HepG2 (cell line): ENCODE measurements around the gene TNFAIP3. TPM values are rescaled to one million over a fixed set of nuclear protein-coding genes. Genes with fewer than 3 reads are reported as not detected.

Experiments used
- ATAD3A ChIP-seq: sonication (generic); formaldehyde crosslinking; IDR thresholded peaks from 2 replicates; pipeline ENCODE4 v1.4.0; 2020; ENCODE audit warnings: missing genetic modification reagents
- ERF ChIP-seq: IDR thresholded peaks from 2 replicates; pipeline ENCODE4 v1.6.1; 2018; ENCODE audit warnings: missing biosample characterization, missing genetic modification reagents
- MBNL3 ChIP-seq: fragments of 250-450 bp; sonication (Bioruptor Pico); conservative IDR thresholded peaks from 2 replicates; pipeline ENCODE4 v1.8.0; 2022; ENCODE audit warnings: mild to moderate bottlenecking, inconsistent platforms
- PTBP1 ChIP-seq: fragments of 200-400 bp; formaldehyde crosslinking; IDR thresholded peaks from 2 replicates; pipeline ENCODE4 v1.6.1; 2018; ENCODE audit warnings: low read length, low read depth; ENCODE audit not compliant: poor library complexity, severe bottlenecking
- ZFP36L2 ChIP-seq: sonication (generic); formaldehyde crosslinking; IDR thresholded peaks from 2 replicates; pipeline ENCODE4 v1.4.0; 2020; ENCODE audit warnings: missing genetic modification reagents
- ZNF3 ChIP-seq: IDR thresholded peaks from 2 replicates; pipeline ENCODE4 v1.7.0; 2017; ENCODE audit warnings: inconsistent platforms
- ZNF773 ChIP-seq: sonication (generic); formaldehyde crosslinking; IDR thresholded peaks from 2 replicates; pipeline ENCODE4 v1.4.0; 2020; ENCODE audit warnings: missing genetic modification reagents, borderline replicate concordance
- ZSCAN29 ChIP-seq: sonication (generic); formaldehyde crosslinking; conservative IDR thresholded peaks from 2 replicates; pipeline ENCODE4 v1.4.0; 2020; ENCODE audit warnings: mild to moderate bottlenecking, missing genetic modification reagents
- polyA plus RNA-seq, 8 experiments: library from polyadenylated mRNA; depleted of rRNA in 3 of 8; stranded (reverse) in 7 of 8; unstranded in 1 of 8; fragments of >200 nt; fragmentation: Illumina TruSeq in 4 of 8; extraction: Trizol in 4 of 8; gene quantifications; 2 replicates each; pipeline versions ENCODE4 v1.2.1 to v1.2.3, GENCODE V29; 2011 to 2016; ENCODE audit warnings: low read depth in 4 of 8, missing spikeins in 1 of 8, mixed read lengths in 1 of 8; ENCODE audit not compliant: insufficient read depth in 1 of 8
- total RNA-seq, 5 experiments: library from RNA; depleted of rRNA; stranded (reverse); fragments of >200 nt; fragmentation: Illumina TruSeq; extraction: Trizol; gene quantifications; 2 replicates each; pipeline ENCODE4 v1.2.3, GENCODE V29; 2016; ENCODE audit warnings: low read depth in 1 of 5
- TF ChIP-seq, protein P1 (sequence below): sonication (generic); formaldehyde crosslinking; IDR thresholded peaks from 2 replicates; pipeline ENCODE4 v1.5.0; 2020; ENCODE audit warnings: missing genetic modification reagents
- TF ChIP-seq, protein P2 (sequence below): sonication (generic); formaldehyde crosslinking; IDR thresholded peaks from 2 replicates; pipeline ENCODE4 v1.8.1; 2023; ENCODE audit warnings: mild to moderate bottlenecking, missing genetic modification reagents
- TF ChIP-seq, protein P3 (sequence below): sonication (generic); formaldehyde crosslinking; IDR thresholded peaks from 2 replicates; pipeline ENCODE4 v1.5.1; 2020; ENCODE audit warnings: mild to moderate bottlenecking, missing genetic modification reagents, borderline replicate concordance
- TF ChIP-seq, protein P4 (sequence below): sonication (generic); formaldehyde crosslinking; conservative IDR thresholded peaks from 2 replicates; pipeline ENCODE4 v1.4.0; 2020; ENCODE audit warnings: mild to moderate bottlenecking, missing genetic modification reagents, moderate library complexity
- TF ChIP-seq, protein P5 (sequence below): sonication (generic); formaldehyde crosslinking; IDR thresholded peaks from 2 replicates; pipeline ENCODE4 v1.5.1; 2020; ENCODE audit warnings: mild to moderate bottlenecking, moderate library complexity, missing genetic modification reagents
- TF ChIP-seq, protein P6 (sequence below): sonication (generic); formaldehyde crosslinking; IDR thresholded peaks from 2 replicates; pipeline ENCODE4 v1.8.0; 2022; ENCODE audit warnings: mild to moderate bottlenecking, missing genetic modification reagents; ENCODE audit not compliant: insufficient replicate concordance

The TNFAIP3 gene
- total and polyA plus RNA-seq, 2 of the 13 experiments (the other 11 are each of a cell fraction or from before 2014, with no cell fraction given), result 28.2 to 47.1 TPM

DNA sequence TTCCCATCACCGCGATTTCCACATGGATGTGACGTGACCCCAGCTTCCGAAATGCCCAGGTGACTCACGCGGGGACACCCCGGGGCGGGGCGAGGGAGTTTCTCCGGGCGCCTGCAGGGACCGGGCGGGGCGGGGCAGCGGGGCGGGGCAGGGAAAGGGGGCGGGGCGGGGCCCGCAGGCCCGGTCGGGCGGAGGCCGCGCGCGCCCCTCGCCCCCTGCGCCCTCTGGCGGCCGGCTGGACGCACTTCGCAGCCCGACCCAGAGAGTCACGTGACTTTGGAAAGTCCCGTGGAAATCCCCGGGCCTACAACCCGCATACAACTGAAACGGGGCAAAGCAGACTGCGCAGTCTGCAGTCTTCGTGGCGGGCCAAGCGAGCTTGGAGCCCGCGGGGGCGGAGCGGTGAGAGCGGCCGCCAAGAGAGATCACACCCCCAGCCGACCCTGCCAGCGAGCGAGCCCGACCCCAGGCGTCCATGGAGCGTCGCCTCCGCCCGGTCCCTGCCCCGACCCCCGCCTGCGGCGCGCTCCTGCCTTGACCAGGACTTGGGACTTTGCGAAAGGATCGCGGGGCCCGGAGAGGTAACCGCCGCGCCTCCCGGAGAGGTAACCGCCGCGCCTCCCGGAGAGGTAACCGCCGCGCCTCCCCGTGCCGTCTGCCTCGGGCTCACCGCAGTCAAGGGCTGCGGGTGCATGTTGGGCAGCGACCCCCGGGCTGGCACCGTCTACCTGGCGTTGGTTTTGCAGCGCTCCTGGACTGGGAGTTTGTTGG, at the start of gene TNFAIP3 (continued):
- TF ChIP-seq, protein P1, sequence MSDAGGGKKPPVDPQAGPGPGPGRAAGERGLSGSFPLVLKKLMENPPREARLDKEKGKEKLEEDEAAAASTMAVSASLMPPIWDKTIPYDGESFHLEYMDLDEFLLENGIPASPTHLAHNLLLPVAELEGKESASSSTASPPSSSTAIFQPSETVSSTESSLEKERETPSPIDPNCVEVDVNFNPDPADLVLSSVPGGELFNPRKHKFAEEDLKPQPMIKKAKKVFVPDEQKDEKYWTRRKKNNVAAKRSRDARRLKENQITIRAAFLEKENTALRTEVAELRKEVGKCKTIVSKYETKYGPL (CRISPR knock-in tag), result no peak; the same call in 1 of the 2 replicates
- TF ChIP-seq, protein P2, sequence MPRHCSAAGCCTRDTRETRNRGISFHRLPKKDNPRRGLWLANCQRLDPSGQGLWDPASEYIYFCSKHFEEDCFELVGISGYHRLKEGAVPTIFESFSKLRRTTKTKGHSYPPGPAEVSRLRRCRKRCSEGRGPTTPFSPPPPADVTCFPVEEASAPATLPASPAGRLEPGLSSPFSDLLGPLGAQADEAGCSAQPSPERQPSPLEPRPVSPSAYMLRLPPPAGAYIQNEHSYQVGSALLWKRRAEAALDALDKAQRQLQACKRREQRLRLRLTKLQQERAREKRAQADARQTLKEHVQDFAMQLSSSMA, result no peak
- peak; percentile 87 for TF ChIP-seq ERF
- no peak for TF ChIP-seq PTBP1
- TF ChIP-seq ZSCAN29 (CRISPR knock-in tag), result peak; percentile 93; the same call in 1 of the 2 replicates
- TF ChIP-seq ZNF773 (CRISPR knock-in tag), result peak; percentile 73; the same call in 1 of the 2 replicates
- TF ChIP-seq, protein P3, sequence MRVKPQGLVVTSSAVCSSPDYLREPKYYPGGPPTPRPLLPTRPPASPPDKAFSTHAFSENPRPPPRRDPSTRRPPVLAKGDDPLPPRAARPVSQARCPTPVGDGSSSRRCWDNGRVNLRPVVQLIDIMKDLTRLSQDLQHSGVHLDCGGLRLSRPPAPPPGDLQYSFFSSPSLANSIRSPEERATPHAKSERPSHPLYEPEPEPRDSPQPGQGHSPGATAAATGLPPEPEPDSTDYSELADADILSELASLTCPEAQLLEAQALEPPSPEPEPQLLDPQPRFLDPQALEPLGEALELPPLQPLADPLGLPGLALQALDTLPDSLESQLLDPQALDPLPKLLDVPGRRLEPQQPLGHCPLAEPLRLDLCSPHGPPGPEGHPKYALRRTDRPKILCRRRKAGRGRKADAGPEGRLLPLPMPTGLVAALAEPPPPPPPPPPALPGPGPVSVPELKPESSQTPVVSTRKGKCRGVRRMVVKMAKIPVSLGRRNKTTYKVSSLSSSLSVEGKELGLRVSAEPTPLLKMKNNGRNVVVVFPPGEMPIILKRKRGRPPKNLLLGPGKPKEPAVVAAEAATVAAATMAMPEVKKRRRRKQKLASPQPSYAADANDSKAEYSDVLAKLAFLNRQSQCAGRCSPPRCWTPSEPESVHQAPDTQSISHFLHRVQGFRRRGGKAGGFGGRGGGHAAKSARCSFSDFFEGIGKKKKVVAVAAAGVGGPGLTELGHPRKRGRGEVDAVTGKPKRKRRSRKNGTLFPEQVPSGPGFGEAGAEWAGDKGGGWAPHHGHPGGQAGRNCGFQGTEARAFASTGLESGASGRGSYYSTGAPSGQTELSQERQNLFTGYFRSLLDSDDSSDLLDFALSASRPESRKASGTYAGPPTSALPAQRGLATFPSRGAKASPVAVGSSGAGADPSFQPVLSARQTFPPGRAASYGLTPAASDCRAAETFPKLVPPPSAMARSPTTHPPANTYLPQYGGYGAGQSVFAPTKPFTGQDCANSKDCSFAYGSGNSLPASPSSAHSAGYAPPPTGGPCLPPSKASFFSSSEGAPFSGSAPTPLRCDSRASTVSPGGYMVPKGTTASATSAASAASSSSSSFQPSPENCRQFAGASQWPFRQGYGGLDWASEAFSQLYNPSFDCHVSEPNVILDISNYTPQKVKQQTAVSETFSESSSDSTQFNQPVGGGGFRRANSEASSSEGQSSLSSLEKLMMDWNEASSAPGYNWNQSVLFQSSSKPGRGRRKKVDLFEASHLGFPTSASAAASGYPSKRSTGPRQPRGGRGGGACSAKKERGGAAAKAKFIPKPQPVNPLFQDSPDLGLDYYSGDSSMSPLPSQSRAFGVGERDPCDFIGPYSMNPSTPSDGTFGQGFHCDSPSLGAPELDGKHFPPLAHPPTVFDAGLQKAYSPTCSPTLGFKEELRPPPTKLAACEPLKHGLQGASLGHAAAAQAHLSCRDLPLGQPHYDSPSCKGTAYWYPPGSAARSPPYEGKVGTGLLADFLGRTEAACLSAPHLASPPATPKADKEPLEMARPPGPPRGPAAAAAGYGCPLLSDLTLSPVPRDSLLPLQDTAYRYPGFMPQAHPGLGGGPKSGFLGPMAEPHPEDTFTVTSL (CRISPR knock-in tag), result peak; percentile 78
- TF ChIP-seq ZFP36L2 (CRISPR knock-in tag), result no peak
- 0 out of 2 replicates have a peak, but pooled peaks have one; percentile 23 for TF ChIP-seq ZNF3 (CRISPR knock-in tag)
- TF ChIP-seq, protein P4, sequence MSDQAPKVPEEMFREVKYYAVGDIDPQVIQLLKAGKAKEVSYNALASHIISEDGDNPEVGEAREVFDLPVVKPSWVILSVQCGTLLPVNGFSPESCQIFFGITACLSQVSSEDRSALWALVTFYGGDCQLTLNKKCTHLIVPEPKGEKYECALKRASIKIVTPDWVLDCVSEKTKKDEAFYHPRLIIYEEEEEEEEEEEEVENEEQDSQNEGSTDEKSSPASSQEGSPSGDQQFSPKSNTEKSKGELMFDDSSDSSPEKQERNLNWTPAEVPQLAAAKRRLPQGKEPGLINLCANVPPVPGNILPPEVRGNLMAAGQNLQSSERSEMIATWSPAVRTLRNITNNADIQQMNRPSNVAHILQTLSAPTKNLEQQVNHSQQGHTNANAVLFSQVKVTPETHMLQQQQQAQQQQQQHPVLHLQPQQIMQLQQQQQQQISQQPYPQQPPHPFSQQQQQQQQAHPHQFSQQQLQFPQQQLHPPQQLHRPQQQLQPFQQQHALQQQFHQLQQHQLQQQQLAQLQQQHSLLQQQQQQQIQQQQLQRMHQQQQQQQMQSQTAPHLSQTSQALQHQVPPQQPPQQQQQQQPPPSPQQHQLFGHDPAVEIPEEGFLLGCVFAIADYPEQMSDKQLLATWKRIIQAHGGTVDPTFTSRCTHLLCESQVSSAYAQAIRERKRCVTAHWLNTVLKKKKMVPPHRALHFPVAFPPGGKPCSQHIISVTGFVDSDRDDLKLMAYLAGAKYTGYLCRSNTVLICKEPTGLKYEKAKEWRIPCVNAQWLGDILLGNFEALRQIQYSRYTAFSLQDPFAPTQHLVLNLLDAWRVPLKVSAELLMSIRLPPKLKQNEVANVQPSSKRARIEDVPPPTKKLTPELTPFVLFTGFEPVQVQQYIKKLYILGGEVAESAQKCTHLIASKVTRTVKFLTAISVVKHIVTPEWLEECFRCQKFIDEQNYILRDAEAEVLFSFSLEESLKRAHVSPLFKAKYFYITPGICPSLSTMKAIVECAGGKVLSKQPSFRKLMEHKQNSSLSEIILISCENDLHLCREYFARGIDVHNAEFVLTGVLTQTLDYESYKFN (CRISPR knock-in tag), result peak; percentile 48; the same call in 1 of the 2 replicates
- TF ChIP-seq ATAD3A (CRISPR knock-in tag), result no peak
- TF ChIP-seq, protein P5, sequence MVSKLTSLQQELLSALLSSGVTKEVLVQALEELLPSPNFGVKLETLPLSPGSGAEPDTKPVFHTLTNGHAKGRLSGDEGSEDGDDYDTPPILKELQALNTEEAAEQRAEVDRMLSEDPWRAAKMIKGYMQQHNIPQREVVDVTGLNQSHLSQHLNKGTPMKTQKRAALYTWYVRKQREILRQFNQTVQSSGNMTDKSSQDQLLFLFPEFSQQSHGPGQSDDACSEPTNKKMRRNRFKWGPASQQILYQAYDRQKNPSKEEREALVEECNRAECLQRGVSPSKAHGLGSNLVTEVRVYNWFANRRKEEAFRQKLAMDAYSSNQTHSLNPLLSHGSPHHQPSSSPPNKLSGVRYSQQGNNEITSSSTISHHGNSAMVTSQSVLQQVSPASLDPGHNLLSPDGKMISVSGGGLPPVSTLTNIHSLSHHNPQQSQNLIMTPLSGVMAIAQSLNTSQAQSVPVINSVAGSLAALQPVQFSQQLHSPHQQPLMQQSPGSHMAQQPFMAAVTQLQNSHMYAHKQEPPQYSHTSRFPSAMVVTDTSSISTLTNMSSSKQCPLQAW (CRISPR knock-in tag), result peak; percentile 81
- TF ChIP-seq, protein P6, sequence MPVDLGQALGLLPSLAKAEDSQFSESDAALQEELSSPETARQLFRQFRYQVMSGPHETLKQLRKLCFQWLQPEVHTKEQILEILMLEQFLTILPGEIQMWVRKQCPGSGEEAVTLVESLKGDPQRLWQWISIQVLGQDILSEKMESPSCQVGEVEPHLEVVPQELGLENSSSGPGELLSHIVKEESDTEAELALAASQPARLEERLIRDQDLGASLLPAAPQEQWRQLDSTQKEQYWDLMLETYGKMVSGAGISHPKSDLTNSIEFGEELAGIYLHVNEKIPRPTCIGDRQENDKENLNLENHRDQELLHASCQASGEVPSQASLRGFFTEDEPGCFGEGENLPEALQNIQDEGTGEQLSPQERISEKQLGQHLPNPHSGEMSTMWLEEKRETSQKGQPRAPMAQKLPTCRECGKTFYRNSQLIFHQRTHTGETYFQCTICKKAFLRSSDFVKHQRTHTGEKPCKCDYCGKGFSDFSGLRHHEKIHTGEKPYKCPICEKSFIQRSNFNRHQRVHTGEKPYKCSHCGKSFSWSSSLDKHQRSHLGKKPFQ, result peak; percentile 97
- TF ChIP-seq MBNL3 (CRISPR knock-in tag), result no peak
